GM13976 (cell line): Measurements from ENCODE around the gene TSSK2.

Source experiments
- DNase-seq: peaks from one replicate; pipeline ENCODE4 v3.0.0; 2012; ENCODE audit warnings: low spot score
- CTCF ChIP-seq: IDR thresholded peaks from 2 replicates; pipeline ENCODE4 v1.5.1; 2012; ENCODE audit warnings: borderline replicate concordance, mild to moderate bottlenecking; ENCODE audit not compliant: insufficient read depth; ENCODE audit errors: extremely low read depth, missing control alignments, control extremely low read depth
- in situ Hi-C: fragments of 300-500 bp; cut with MboI; formaldehyde crosslinking; loops from one replicate; pipeline ENCODE4 v1.12.0; 2022; ENCODE audit warnings: low sequenced_read_pairs, mixed read lengths, inconsistent platforms; ENCODE audit not compliant: unreplicated experiment

TSSK2 gene

DNA sequence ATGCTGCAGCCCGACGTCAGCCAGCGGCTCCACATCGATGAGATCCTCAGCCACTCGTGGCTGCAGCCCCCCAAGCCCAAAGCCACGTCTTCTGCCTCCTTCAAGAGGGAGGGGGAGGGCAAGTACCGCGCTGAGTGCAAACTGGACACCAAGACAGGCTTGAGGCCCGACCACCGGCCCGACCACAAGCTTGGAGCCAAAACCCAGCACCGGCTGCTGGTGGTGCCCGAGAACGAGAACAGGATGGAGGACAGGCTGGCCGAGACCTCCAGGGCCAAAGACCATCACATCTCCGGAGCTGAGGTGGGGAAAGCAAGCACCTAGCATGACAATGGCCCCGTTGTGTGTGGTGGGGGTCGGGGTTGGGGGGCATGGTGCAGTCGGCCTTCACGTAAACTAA is 1.0 kb downstream of the TSSK2 start:
- in situ Hi-C loops = no loop called here
- DNase-seq = no peak
- no peak for TF ChIP-seq CTCF

GRCh38 chr22:19132693-19133400 is 1.7 kb downstream of the TSSK2 start:
- no peak for DNase-seq
- no peak for TF ChIP-seq CTCF
- in situ Hi-C loops = no loop called here

DNA sequence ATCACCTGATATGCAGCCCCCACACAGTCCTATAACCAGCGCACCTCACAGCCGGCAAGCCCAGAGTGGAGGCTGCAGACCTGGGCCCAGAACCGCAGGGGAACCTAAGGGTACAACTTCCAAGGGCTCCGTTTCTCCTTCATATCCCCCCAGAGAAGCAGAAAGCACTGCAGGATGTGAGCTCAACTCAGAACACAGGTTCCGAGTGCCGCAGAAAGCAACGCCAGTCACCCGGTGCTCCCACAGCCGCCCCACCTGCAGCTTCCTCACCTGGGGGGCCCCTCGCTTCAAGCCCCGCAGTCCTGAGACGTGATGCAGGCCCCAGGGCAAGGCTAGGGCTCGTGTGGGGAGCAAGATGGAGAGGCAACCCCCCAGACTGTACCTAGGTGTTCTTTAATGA is 2.5 kb downstream of the TSSK2 start:
- DNase-seq = no peak
- in situ Hi-C loops = no loop called here
- no peak for TF ChIP-seq CTCF

- DNase-seq = no peak
- in situ Hi-C loops = no loop called here
- TF ChIP-seq CTCF = no peak
Observed at GRCh38 chr22:19134176-19134831, 3.2 kb downstream of the TSSK2 start.

- DNase-seq = no peak
- in situ Hi-C loops = no loop called here
- TF ChIP-seq CTCF = no peak
Observed at GRCh38 chr22:19134874-19135273, 3.8 kb downstream of the TSSK2 start.

- DNase-seq = no peak
- TF ChIP-seq CTCF = no peak
- in situ Hi-C loops = no loop called here
Observed at GRCh38 chr22:19136915-19137314, 5.8 kb downstream of the TSSK2 start.
